ENCODE measurements around the gene C6orf15.
"Not testable (repeated sequence)": the region's sequence is repeated elsewhere in the genome, so short reads cannot be mapped to it uniquely, and the experiment has no call there.

Gene C6orf15

GRCh38 chr6:31098449-31098938, 13.9 kb downstream of the C6orf15 start:
- no peak for DNase-seq

- DNase-seq = no peak
Observed at GRCh38 chr6:31096656-31097055, 15.7 kb downstream of the C6orf15 start.

- no peak for DNase-seq
Observed at GRCh38 chr6:31096215-31096614, 16.2 kb downstream of the C6orf15 start.

GRCh38 chr6:31094389-31094881, 17.9 kb downstream of the C6orf15 start:
- no peak for DNase-seq

- DNase-seq = no peak
Observed at GRCh38 chr6:31092769-31093505, 19.4 kb downstream of the C6orf15 start.

- DNase-seq = no peak
Observed at GRCh38 chr6:31092238-31092637, 20.1 kb downstream of the C6orf15 start.

- DNase-seq = no peak
Observed at GRCh38 chr6:31091680-31092079, 20.7 kb downstream of the C6orf15 start.

GRCh38 chr6:31090973-31091364, 21.4 kb downstream of the C6orf15 start:
- DNase-seq = no peak

- DNase-seq = no peak
Observed at GRCh38 chr6:31090275-31090972, 22.0 kb downstream of the C6orf15 start.

- peak; percentile 43 for DNase-seq
Observed at GRCh38 chr6:31087494-31088089, 24.8 kb downstream of the C6orf15 start.

- DNase-seq = no peak
Observed at GRCh38 chr6:31086788-31087440, 25.5 kb downstream of the C6orf15 start.

- no peak for DNase-seq
Observed at GRCh38 chr6:31083742-31084354, 28.5 kb downstream of the C6orf15 start.

GRCh38 chr6:31081872-31082271, 30.5 kb downstream of the C6orf15 start:
- no peak for DNase-seq

GRCh38 chr6:31079656-31080261, 32.6 kb downstream of the C6orf15 start:
- DNase-seq = peak; percentile 57

- DNase-seq = no peak
Observed at GRCh38 chr6:31076611-31077010, 35.8 kb downstream of the C6orf15 start.

- DNase-seq = no peak
Observed at GRCh38 chr6:31075528-31075927, 36.8 kb downstream of the C6orf15 start.

GRCh38 chr6:31074401-31074800, 38.0 kb downstream of the C6orf15 start:
- no peak for DNase-seq

GRCh38 chr6:31070711-31071197, 41.6 kb downstream of the C6orf15 start:
- DNase-seq = peak; percentile 1

- DNase-seq = peak; percentile 46
Observed at GRCh38 chr6:31068669-31069340, 43.6 kb downstream of the C6orf15 start.

GRCh38 chr6:31067891-31068668, 44.3 kb downstream of the C6orf15 start:
- DNase-seq = not testable (repeated sequence)

GRCh38 chr6:31067028-31067427, 45.3 kb downstream of the C6orf15 start:
- DNase-seq = not testable (repeated sequence)

Measured in NCI-H1092 treated with DMSO at 0.1 percent for 48 hours (cell line).